Stimulated activated naive CD8-positive, alpha-beta T cell treated with anti-CD3 and anti-CD28 coated beads, Interleukin-15, Interleukin-2, amounts not matched to agents 100 ng/mL and 50 ng/mL, for 24 hours (primary cell): ENCODE data around the gene DCST2.
A peak's percentile ranks its signal among the peaks of the same experiment; 100 is the strongest.

Experiments
- H3K27ac Mint-ChIP-seq: one replicate; pipeline ENCODE4 v1.8.0; 2021; ENCODE audit warnings: mild to moderate bottlenecking, mixed read lengths
- H3K27me3 Mint-ChIP-seq: one replicate; pipeline ENCODE4 v1.8.0; 2021; ENCODE audit warnings: mixed read lengths
- H3K36me3 Mint-ChIP-seq: one replicate; pipeline ENCODE4 v1.8.0; 2021; ENCODE audit warnings: low read depth, mixed read lengths
- H3K4me1 Mint-ChIP-seq: one replicate; pipeline ENCODE4 v1.8.0; 2021; ENCODE audit warnings: low read depth, mixed read lengths
- H3K4me3 Mint-ChIP-seq: one replicate; pipeline ENCODE4 v1.8.0; 2021; ENCODE audit warnings: mild to moderate bottlenecking, mixed read lengths
- H3K9me3 Mint-ChIP-seq: one replicate; pipeline ENCODE4 v1.8.0; 2021; ENCODE audit warnings: mixed read lengths

The DCST2 gene

GRCh38 chr1:155006601-155007101 is 26.9 kb downstream of the DCST2 start:
- H3K9me3 Mint-ChIP-seq: no peaks in the 10 kb centered on the region
- H3K36me3 Mint-ChIP-seq: no peaks in the 10 kb centered on the region
- H3K27ac Mint-ChIP-seq: peak overlapping the region; percentile 97
- H3K4me1 Mint-ChIP-seq: peaks cover 68% of the 10 kb centered on the region
- peak overlapping the region; percentile 79 for H3K4me3 Mint-ChIP-seq
- H3K27me3 Mint-ChIP-seq: no peaks in the 10 kb centered on the region

GRCh38 chr1:155005076-155006011 is 28.2 kb downstream of the DCST2 start:
- H3K36me3 Mint-ChIP-seq: no peaks in the 10 kb centered on the region
- H3K9me3 Mint-ChIP-seq: no peaks in the 10 kb centered on the region
- H3K27me3 Mint-ChIP-seq: no peaks in the 10 kb centered on the region
- peak overlapping the region; percentile 97 for H3K27ac Mint-ChIP-seq
- H3K4me1 Mint-ChIP-seq: peaks cover 57% of the 10 kb centered on the region
- no peak overlapping the region for H3K4me3 Mint-ChIP-seq

GRCh38 chr1:155004352-155005075 is 29.1 kb downstream of the DCST2 start:
- no peaks in the 10 kb centered on the region for H3K9me3 Mint-ChIP-seq
- H3K36me3 Mint-ChIP-seq: no peaks in the 10 kb centered on the region
- peaks cover 57% of the 10 kb centered on the region for H3K4me1 Mint-ChIP-seq
- peak overlapping the region; percentile 89 for H3K27ac Mint-ChIP-seq
- peak overlapping the region; percentile 92 for H3K4me3 Mint-ChIP-seq
- no peaks in the 10 kb centered on the region for H3K27me3 Mint-ChIP-seq

GRCh38 chr1:155003766-155004351 is 29.7 kb downstream of the DCST2 start:
- Mint-ChIP-seq H3K36me3 (no peaks in the 10 kb centered on the region), H3K4me3 (peak overlapping the region; percentile 92), H3K27me3 (no peaks in the 10 kb centered on the region), H3K9me3 (no peaks in the 10 kb centered on the region), H3K4me1 (peaks cover 54% of the 10 kb centered on the region), H3K27ac (peak overlapping the region; percentile 94)

GRCh38 chr1:155003227-155003765 is 30.3 kb downstream of the DCST2 start:
- Mint-ChIP-seq H3K27ac (peak overlapping the region; percentile 94), H3K4me3 (peak overlapping the region; percentile 92), H3K9me3 (no peaks in the 10 kb centered on the region), H3K36me3 (no peaks in the 10 kb centered on the region), H3K27me3 (no peaks in the 10 kb centered on the region), H3K4me1 (peaks cover 57% of the 10 kb centered on the region)

- no peaks in the 10 kb centered on the region for H3K27me3 Mint-ChIP-seq
- H3K9me3 Mint-ChIP-seq: no peaks in the 10 kb centered on the region
- peak within 1 kb of the TSS; percentile 92 for H3K4me3 Mint-ChIP-seq
- peak within 1 kb of the TSS; percentile 94 for H3K27ac Mint-ChIP-seq
- H3K4me1 Mint-ChIP-seq: peaks cover 64% of the 10 kb centered on the region
- H3K36me3 Mint-ChIP-seq: no peaks in the 10 kb centered on the region
These were observed 30.9 kb downstream of the DCST2 start, which contains the start of gene ZBTB7B for GRCh38 chr1:155002464-155003226. Gene ZBTB7B, plus strand, starts transcription at chr1:155002802. Its CDS starts 11,859 bp downstream, at chr1:155014661.

GRCh38 chr1:155001675-155002463 is 31.7 kb downstream of the DCST2 start:
- Mint-ChIP-seq H3K36me3 (no peaks in the 10 kb centered on the region), H3K27me3 (no peaks in the 10 kb centered on the region), H3K4me1 (peaks cover 63% of the 10 kb centered on the region), H3K4me3 (peak overlapping the region; percentile 81), H3K9me3 (no peaks in the 10 kb centered on the region), H3K27ac (peak overlapping the region; percentile 90)

GRCh38 chr1:155001425-155001674 is 32.2 kb downstream of the DCST2 start:
- H3K27me3 Mint-ChIP-seq: peaks cover under 1% of the 10 kb centered on the region
- H3K9me3 Mint-ChIP-seq: no peaks in the 10 kb centered on the region
- H3K4me3 Mint-ChIP-seq: peak overlapping the region; percentile 81
- H3K36me3 Mint-ChIP-seq: no peaks in the 10 kb centered on the region
- H3K27ac Mint-ChIP-seq: peak overlapping the region; percentile 90
- peaks cover 58% of the 10 kb centered on the region for H3K4me1 Mint-ChIP-seq

GRCh38 chr1:155000726-155001424 is 32.7 kb downstream of the DCST2 start:
- Mint-ChIP-seq H3K27me3 (peaks cover 5% of the 10 kb centered on the region), H3K9me3 (no peaks in the 10 kb centered on the region), H3K4me1 (peaks cover 53% of the 10 kb centered on the region), H3K36me3 (no peaks in the 10 kb centered on the region), H3K4me3 (peak overlapping the region; percentile 81), H3K27ac (peak overlapping the region; percentile 93)

- Mint-ChIP-seq H3K9me3 (no peaks in the 10 kb centered on the region), H3K36me3 (no peaks in the 10 kb centered on the region), H3K4me1 (peaks cover 48% of the 10 kb centered on the region), H3K27ac (peak overlapping the region; percentile 93), H3K4me3 (peak overlapping the region; percentile 81), H3K27me3 (peaks cover 7% of the 10 kb centered on the region)
These were observed 33.2 kb downstream of the DCST2 start for GRCh38 chr1:155000411-155000725.

- no peaks in the 10 kb centered on the region for H3K36me3 Mint-ChIP-seq
- H3K4me1 Mint-ChIP-seq: peaks cover 43% of the 10 kb centered on the region
- peak overlapping the region; percentile 93 for H3K27ac Mint-ChIP-seq
- H3K9me3 Mint-ChIP-seq: no peaks in the 10 kb centered on the region
- H3K27me3 Mint-ChIP-seq: peaks cover 7% of the 10 kb centered on the region
- H3K4me3 Mint-ChIP-seq: peak overlapping the region; percentile 81
These were observed 33.8 kb downstream of the DCST2 start for GRCh38 chr1:154999571-155000410.

GRCh38 chr1:154998818-154999570 is 34.6 kb downstream of the DCST2 start:
- Mint-ChIP-seq H3K4me1 (peaks cover 35% of the 10 kb centered on the region), H3K4me3 (peak overlapping the region; percentile 70), H3K27ac (peak overlapping the region; percentile 92)

More at GRCh38 chr1:154998818-154999570, 34.6 kb downstream of the DCST2 start:
- H3K27me3 Mint-ChIP-seq: peaks cover 7% of the 10 kb centered on the region
- no peaks in the 10 kb centered on the region for H3K9me3 Mint-ChIP-seq
- H3K36me3 Mint-ChIP-seq: no peaks in the 10 kb centered on the region
